ENCODE results near the gene ELMO1. TPM values are rescaled to one million over a fixed set of nuclear protein-coding genes. Genes with fewer than 3 reads are reported as not detected.

ELMO1 gene
- total and polyA plus RNA-seq, 10 of the 15 experiments (the other 5 are each of a cell fraction or from before 2014, with no cell fraction given) = 22.6 to 85.9 (median 56.6) TPM

DNA sequence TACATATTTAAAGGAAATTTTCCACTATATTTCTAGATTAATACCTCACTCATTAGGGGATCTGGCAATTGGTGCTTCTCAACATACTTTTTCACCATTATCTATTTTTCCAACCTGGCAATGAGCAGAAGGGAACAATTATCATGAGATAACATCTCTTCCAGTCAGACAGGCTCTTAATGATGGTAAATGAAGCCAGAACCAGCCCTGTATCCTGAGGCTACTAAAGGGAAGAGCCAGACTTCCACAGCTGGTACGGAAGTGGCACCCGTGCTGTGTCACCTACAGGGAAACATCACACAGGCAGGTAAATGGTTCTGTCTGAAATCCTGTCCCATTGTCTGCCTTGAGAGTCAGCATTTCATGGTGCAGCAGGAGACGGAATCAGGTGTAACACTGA, 75.9 kb downstream of the ELMO1 start:
- TF ChIP-seq LARP7 (IDR thresholded peaks at IDR 0.05) (no peak), PML (IDR thresholded peaks at IDR 0.05; ENCODE audit: low read length) (no peak), POLR2AphosphoS2 (IDR thresholded peaks at IDR 0.05; ENCODE audit: low read depth, low read length) (no peak), GATAD2B (conservative IDR thresholded peaks at IDR 0.05; ENCODE audit: low read depth) (no peak), CHD1 (IDR thresholded peaks at IDR 0.05; ENCODE audit: low read depth, low read length) (no peak), ZBTB11 (CRISPR knock-in tag; IDR thresholded peaks at IDR 0.05) (no peak), MYC (IDR thresholded peaks at IDR 0.05; ENCODE audit: insufficient read depth, insufficient read length, insufficient replicate concordance, low read length, severe bottlenecking) (no peak), HCFC1 (IDR thresholded peaks at IDR 0.05; ENCODE audit: low read length) (no peak)
- TF ChIP-seq, protein P1, sequence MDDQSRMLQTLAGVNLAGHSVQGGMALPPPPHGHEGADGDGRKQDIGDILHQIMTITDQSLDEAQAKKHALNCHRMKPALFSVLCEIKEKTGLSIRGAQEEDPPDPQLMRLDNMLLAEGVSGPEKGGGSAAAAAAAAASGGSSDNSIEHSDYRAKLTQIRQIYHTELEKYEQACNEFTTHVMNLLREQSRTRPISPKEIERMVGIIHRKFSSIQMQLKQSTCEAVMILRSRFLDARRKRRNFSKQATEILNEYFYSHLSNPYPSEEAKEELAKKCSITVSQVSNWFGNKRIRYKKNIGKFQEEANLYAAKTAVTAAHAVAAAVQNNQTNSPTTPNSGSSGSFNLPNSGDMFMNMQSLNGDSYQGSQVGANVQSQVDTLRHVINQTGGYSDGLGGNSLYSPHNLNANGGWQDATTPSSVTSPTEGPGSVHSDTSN (IDR thresholded peaks at IDR 0.05; ENCODE audit: insufficient replicate concordance, low read depth, low read length) = no peak
- TF ChIP-seq, protein P2, sequence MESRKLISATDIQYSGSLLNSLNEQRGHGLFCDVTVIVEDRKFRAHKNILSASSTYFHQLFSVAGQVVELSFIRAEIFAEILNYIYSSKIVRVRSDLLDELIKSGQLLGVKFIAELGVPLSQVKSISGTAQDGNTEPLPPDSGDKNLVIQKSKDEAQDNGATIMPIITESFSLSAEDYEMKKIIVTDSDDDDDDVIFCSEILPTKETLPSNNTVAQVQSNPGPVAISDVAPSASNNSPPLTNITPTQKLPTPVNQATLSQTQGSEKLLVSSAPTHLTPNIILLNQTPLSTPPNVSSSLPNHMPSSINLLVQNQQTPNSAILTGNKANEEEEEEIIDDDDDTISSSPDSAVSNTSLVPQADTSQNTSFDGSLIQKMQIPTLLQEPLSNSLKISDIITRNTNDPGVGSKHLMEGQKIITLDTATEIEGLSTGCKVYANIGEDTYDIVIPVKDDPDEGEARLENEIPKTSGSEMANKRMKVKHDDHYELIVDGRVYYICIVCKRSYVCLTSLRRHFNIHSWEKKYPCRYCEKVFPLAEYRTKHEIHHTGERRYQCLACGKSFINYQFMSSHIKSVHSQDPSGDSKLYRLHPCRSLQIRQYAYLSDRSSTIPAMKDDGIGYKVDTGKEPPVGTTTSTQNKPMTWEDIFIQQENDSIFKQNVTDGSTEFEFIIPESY (IDR thresholded peaks at IDR 0.05) = no peak
- Histone ChIP-seq H3K4me2 (ENCODE audit: control insufficient read depth, insufficient read depth) (no peak overlapping the region), H3K27me3 (replicated peaks in 1 of 2; ENCODE audit: control insufficient read depth in 2 of 2, insufficient read depth in 2 of 2, low read length in 1 of 2) (no peaks in the 10 kb centered on the region; a peak in 2 of 4 replicates), H3K4me3 (no peak overlapping the region), H3K79me2 (ENCODE audit: control insufficient read depth, insufficient read depth, low read length) (no peaks in the 10 kb centered on the region), H3K9me3 (replicated peaks; ENCODE audit: control insufficient read depth, insufficient read depth, low read length) (peaks cover 8% of the 10 kb centered on the region; the same call in 2 of the 3 replicates), H2AFZ (ENCODE audit: control insufficient read depth, low read depth, low read length) (no peak overlapping the region), H3K9ac (ENCODE audit: control insufficient read depth, insufficient read depth, low read length) (no peak overlapping the region), H3K36me3 (ENCODE audit: control insufficient read depth in 2 of 2, insufficient read depth in 2 of 2, low read length in 1 of 2) (no peaks in the 10 kb centered on the region), H3K4me1 (ENCODE audit: control insufficient read depth, insufficient read depth, low read length) (no peaks in the 10 kb centered on the region; the same call in 1 of the 2 replicates), H3K27ac (ENCODE audit: control insufficient read depth, insufficient read depth) (no peak overlapping the region), H4K20me1 (ENCODE audit: control insufficient read depth, insufficient read depth) (no peaks in the 10 kb centered on the region)
- in situ Hi-C loops (cut with MboI) = no loop called here
- ChIA-PET RAD21 (ENCODE audit: unreplicated experiment) (no interaction called here), POLR2A (no interaction called here), SMC1A (ENCODE audit: uncharacterized antibody, unreplicated experiment) (no interaction called here), CTCF (no interaction called here)
- DNase-seq (ENCODE audit: low read depth, low spot score) (no peak), ATAC-seq (no peak), FAIRE-seq (no peak)
- intact Hi-C loops (cut with micrococcal nuclease; ENCODE audit: unreplicated experiment) = no loop called here
- BruUV-seq (replicated peaks) = no TSS peak
- WGBS (ENCODE audit: insufficient coverage, insufficient replicate concordance, low lambda C conversion rate, missing lambda C conversion rate) = 70% methylated on average over 3 of the region's 3 CpGs

Measured in GM12878 (cell line).